NCI-H1930 (cell line): Measurements from ENCODE around the gene FAM98C.
"Not testable (repeated sequence)": the region's sequence is repeated elsewhere in the genome, so short reads cannot be mapped to it uniquely, and the experiment has no call there.

Experiments used
- DNase-seq, 2 experiments: peaks; one replicate each; lab custom pipeline; 2025; lab: John Stamatoyannopoulos, UW

Gene FAM98C

DNA sequence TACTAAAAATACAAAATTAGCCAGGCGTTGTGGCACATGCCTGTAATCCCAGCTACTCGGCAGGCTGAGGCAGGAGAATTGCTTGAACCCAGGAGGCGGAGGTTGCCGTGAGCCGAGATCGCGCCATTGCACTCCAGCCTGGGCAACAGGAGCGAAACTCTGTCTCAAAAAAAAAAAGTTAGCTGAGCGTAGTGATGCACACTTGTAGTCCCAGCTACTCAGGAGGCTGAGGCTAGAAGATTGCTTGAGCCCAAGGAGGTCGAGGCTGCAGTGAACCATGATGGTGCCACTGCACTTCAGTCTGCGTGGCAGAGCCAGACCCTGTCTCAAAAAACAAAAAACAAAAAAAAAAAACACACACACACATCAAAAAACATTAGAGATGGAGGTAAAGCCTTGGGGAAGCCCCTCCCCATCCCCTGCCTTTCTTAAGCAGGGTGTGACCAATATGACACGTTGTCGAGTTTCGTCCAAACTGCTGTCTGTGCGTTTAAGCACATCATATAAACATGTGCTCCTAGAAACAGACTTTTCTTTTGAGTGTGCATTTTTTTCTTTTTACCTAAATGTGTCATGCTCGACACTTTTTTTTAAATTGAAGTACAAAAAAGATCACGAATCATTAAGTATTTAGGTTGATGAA, 24.3 kb downstream of the FAM98C start:
- DNase-seq = not testable (repeated sequence)

DNA sequence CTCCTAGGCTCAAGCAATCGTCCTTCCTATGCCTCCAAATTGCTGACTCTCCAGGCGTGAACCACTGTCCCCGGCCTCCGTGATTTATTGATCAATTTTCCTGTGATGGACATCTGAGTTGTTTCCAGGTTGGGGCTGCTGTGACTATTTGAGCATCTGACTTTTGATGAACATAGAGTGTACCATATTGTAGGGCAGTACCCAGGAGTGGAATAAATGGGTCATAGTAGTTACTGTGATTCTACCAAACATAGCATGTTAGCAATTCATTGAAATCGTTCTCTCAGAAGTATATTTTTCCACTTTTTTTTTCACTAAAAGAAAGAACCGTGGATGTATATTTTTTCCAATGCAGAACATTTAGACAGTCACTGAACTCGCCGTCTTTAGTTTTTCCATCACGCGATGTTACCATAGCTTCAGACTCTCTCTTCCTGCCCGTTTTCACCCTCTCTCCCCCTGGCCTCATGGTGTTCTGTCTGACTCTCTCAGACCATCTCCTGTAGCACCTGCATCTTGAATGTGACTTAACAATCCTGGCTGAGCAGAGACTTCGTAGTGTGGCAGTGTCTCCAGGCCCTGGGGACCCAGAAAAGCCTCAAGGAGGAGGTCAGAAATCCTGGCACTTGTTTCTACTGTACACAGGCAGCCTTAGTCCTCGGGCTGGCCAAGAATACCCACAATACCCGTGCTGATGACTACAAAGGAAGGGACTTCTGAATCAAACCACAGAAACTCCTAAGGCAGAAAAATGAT, 26.3 kb downstream of the FAM98C start:
- no peak for DNase-seq

DNA sequence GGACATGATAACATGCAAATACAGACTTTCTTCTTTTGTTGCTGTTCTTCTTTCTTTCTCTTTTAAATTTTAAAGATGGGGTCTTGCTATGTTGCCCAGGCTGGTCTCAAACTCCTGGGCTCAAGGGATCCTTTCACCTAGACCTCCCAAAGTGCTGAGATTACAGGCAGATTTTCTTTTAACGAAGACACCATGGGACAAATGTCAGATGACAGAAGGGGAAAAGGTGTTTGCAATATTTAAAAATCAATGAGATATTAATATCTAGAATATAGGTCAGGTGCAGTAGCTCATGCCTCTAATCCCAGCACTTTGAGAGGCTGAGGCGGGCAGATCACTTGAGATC, 26.9 kb downstream of the FAM98C start:
- no peak for DNase-seq

DNA sequence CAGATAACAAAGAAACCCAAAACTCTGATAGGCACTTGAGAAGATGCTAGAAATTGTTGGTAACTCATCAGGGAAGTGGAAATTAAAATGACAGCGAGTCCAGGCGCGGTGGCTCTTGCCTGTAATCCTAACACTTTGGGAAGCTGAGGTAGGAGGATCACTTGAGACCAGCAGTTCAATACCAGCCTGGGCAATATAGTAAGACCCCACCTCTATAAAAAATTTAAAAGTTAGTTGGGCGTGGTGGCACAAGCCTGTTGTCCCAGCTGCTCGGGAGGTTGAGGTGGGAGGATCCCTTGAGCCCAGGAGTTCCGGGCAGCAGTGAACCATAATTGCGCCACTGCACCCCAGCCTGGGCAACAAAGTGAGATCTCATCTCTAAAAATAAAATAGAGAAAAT, 28.0 kb downstream of the FAM98C start:
- DNase-seq = no peak

DNA sequence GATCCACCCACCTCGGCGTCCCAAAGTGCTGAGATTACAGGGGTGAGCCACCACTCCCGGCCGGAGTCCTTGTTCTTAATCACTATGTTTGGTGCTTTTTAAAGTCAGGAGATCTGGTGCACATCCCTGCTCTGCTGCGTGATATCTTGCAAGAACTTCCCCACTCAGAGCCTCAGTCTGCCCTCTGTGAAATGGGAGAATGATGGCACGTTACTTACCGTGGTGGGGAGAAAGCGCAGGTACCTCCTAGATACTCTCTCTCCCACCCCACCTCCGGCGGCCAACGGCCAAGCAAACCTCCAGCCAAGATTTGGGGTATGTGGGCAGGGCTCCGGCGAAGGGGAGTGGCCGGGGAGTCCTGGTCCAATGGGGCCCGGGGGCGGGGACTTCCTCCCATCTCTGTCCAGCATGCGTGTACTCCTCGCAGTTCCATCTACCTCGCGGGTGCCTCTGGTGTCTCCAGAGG, 30.4 kb downstream of the FAM98C start, which contains the start of gene RYR1:
Gene RYR1, plus strand, starts transcription at position 424 of the 466 bp plus-strand sequence. CDS start 139 bp downstream, outside the sequence.
- DNase-seq = no peak

DNA sequence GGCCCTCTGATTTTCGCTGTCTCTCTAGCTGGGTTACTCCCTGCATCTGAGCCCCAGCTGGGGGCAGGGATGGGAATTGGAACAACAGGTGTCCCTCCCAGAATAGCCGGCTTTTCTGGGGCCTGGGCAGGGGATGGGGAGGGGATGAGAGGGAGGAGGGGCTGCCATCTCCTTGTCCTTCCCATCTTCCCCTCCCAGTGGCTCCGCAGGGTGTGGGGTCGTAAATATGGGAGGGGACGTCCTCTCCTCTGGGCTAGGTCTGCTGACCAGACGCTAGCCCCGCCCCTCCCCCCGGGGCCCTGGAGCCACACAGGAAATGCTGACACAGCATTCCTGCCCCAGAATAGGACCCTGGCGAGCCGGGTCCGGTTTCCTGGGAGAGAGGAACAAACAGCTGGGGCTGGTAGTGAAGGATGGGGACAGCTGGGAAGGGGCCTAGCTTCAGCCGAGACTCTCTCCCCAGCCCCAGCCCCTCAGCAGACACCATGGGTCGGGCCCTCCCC, 31.7 kb downstream of the FAM98C start:
- DNase-seq = no peak

DNA sequence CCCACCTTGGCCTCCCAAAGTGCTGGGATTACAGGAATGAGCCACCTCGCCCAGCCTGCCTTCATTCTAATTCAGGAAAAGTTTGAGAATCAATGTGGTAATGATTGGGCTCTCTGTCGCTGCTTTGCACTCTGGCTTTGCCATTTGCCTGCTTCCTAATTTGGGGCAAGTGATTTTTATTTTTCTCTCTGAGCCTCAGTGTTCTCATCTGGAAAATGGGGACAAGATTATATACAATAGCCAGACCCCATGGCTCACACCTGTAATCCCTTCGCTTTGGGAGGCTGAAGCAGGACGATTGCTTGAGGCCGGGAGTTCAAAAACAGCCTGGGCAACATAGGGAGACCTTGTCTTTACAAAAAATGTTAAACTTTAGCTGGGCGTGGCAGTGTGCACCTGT, 34.4 kb downstream of the FAM98C start:
- no peak for DNase-seq

DNA sequence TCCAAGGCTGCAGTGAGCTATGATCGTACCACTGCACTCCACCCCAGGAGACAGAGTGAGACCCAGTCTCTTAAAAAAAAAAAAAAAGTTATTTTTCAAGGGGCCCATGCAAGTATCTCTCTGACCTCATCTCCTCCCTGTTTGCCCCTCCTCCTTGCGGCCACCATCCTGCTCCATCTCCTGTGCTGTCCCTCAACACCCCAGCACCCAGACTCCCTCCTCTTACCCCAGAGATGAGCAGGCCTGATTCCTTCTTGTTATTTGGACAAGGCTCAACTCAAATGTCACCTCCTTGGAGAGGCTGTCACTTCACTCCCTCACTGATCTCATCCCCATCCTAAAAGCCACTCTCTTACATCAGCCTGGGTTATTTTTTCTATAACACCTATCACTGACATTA, 35.0 kb downstream of the FAM98C start:
- no peak for DNase-seq

DNA sequence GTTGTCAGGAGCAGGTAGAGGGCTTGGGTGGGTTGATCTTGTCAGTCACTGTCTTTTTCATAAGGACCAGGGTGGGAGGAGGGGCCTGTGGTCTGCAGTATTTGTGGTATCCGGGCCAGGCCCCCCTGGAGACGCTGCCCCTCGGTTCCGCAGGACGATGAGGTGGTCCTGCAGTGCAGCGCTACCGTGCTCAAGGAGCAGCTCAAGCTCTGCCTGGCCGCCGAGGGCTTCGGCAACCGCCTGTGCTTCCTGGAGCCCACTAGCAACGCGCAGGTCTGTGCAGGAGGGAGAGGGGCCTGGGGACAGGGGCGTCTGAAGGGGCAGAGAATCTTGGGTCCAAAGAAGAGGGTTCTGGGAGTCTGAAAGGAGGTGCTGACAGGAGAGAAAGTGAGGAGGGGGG, 37.7 kb downstream of the FAM98C start:
- no peak for DNase-seq

DNA sequence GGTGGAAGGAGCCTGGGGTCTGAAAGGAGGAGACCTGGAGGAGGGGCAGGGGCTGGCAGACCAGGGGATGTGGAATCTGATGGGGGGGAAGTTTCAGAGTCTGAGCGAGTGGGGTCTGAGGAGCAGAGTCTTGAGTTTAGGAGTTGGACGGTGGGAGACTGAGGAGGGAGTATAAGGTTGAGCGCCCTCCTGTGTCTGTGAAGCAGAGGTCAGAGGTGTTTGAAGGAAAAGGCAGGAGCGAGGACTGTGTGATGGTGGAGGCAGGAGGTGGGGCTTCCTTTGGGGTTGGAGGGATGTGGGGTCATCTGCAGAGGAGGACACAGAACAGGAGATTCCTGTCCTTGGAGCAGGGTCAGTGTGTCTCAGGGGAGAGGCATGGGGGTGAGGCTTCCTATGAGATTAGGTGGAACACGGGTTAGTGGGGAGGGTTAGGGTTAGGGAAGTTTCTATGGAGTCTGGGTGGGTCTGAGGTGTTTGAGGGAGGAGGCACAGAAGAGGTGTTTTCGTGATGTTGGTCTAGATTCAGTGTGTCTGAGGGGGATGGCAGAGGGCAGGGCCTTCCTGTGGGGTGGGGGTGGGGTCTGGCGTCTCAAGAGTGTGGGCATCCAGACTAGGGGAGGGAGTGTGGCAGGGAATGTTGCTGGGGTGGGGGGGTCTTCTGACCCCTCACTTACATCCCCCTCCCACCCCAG, 38.9 kb downstream of the FAM98C start:
- DNase-seq = no peak

DNA sequence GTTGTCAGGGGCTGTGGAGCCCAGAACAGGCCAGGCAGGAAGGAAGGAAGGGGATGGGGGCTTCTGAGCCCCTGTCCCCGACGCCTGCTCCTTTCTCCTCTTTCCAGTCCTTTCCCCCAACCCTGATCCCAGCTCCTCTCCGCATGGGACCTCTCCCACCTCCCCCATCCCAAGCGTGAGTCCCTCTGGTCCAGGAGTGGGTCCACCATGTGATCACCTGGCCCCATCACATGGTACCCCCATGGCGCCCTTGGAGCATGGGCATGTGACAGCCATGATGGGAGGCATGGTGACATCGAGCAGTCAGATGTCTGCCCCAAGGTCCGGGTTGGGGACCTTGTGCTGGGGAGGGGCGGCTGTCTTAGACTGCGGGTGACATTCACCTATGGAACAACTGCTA, 39.8 kb downstream of the FAM98C start:
- no peak for DNase-seq

DNA sequence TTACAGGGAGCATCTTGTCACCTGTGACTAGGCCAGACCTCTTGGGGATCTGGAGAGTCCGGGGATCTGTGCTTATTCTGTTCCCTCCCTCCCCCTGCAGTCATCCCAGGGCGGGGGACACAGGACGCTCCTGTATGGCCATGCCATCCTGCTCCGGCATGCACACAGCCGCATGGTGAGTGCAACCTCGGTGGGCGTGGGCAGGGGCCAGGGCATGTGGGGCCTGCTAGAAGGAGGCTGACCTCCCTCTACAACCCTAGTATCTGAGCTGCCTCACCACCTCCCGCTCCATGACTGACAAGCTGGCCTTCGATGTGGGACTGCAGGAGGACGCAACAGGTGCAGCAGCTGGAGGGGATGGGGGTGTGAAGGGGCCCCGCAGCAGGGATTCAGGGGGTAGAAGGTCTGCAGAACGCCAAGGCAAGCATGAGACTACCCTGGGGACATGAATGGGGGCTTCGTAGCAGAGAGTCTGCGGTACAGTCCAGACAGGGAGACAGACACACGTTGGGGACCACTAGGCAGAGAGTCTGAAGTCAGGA, 40.6 kb downstream of the FAM98C start:
- no peak for DNase-seq

DNA sequence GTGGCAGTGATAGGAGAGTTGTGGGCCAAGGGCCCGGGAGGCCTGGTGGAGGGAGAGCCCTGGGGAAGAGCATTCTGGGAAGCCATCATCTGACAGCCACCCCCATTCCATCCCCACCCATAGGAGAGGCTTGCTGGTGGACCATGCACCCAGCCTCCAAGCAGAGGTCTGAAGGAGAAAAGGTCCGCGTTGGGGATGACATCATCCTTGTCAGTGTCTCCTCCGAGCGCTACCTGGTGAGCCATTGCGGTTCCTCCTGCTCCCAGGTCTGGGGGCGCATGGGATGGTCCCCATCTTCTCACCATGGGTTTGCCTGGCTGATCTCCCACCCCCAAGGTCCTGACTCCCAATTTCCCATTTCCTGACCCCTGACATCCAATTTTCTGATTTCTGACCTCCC, 41.1 kb downstream of the FAM98C start:
- DNase-seq = no peak

DNA sequence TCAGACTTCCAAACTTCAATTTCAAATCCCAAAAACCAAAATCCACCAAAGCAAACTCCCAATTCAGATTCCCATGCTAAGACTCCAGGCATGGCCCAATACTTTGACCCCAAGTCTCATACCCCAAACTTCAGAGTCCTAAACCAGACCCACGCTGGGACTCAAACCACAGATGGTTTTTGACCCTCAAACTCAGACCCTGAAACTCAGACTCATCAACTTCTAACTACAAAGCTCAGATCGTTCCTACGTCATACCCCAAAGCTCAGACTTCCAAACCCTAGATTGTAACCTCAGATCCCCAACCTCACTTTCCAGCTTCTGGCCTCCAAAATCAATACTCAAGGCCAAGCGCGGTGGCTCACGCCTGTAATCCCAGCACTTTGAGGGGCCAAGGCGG, 42.5 kb downstream of the FAM98C start:
- no peak for DNase-seq

DNA sequence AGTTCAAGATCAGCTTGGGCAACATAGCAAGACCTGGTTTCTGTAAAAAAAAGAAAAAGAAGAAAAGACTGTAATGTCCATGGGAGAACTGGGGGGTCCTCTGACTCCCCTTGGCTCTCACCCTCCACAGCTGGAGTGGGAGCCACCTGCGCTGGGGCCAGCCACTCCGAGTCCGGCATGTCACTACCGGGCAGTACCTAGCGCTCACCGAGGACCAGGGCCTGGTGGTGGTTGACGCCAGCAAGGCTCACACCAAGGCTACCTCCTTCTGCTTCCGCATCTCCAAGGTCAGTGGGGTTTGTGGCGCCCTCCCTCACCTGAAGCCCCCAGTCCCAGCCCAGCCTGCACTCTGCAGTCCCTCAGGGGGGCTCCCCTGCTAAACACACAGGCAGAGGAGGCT, 45.3 kb downstream of the FAM98C start:
- DNase-seq = no peak

DNA sequence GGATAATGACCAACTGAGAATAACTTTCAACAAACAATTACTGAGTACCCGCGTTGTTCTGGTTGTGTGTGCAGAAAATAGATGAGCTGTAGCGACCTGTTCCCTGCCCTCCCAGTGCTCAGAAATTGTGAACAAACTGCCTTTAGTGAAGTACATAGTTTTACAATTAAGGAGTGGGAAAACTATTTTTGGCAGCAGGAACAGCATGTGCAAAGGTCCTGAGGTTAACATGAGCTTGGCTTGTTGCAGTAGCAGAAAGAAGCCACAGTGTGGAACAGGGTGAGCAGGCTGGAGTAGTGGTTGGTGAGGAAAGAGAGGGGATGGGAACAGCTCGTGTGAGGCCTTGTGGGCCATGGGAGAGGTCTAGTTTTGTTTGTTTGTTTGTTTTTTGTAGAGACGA, 46.6 kb downstream of the FAM98C start:
- DNase-seq = no peak

DNA sequence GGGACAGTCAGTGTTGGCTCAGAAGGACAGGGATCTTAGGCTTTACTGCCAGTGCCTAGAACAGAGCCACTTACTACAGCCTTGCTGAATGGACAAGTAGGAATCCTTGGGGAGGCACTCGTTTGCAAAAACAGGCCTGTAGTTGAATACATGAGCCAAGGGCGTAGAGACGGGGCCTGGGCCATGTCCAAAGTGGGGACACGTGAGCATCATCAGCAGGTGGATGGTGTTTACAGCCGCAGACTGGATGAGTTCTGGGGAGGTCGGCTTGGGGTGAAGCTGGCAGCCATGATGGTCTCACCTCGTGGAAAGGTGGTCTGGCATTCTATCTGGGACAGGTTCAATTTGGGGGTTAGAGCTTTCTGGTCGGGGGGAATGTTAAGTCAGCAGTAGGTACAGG, 48.1 kb downstream of the FAM98C start:
- DNase-seq = no peak

DNA sequence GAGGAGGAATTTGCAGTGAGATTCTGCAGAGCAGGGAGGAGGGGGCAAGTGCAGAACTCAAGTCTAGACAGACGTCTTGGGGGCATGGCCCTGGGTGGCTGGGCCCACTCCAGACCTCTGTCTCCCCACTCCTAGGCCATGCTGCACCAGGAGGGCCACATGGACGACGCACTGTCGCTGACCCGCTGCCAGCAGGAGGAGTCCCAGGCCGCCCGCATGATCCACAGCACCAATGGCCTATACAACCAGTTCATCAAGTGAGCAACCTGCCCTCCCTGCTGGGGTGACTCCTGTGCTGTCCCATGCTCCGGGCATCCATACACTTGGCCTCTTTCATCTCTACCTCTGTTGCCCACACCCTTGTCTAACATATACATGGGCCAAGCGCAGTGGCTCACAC, 48.7 kb downstream of the FAM98C start:
- DNase-seq = no peak

DNA sequence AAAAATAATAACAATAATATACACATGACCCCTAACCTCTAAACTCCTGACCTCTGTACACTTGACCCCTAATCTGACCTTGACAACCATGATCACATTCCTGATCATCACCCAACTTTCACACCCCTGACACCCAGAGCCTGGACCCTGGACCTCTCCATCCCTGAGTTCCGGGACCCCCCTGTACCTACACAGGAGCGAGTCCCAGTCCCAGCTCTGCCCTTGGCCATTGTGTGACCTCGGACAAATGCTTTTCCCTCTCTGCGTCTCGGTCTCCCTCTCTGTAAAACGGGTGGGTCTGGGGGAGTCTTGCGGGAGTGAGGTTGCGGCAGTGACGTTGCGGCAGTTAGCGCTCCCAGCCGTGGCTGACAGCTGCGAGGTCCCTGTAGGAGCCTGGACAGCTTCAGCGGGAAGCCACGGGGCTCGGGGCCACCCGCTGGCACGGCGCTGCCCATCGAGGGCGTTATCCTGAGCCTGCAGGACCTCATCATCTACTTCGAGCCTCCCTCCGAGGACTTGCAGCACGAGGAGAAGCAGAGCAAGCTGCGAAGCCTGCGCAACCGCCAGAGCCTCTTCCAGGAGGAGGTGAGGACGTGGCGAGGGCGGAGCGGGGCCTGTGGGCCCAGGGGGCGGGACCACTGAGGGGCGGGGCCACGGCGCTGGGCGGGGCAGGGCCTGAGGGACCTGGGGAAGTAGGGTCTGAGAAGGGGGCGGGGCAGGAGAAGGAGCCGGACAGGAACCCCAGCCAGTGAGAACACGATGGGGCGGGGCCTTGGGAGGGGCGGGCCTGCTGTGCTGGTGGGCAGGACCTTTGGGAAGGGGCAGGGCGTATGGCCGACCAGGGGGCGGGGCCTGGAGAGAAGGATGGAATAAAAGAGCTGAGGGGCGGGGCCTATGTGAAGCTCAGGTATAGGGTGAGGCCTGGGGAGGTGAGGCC, 49.8 kb downstream of the FAM98C start:
- DNase-seq = peak in 1 of 2 experiments; percentile 33

DNA sequence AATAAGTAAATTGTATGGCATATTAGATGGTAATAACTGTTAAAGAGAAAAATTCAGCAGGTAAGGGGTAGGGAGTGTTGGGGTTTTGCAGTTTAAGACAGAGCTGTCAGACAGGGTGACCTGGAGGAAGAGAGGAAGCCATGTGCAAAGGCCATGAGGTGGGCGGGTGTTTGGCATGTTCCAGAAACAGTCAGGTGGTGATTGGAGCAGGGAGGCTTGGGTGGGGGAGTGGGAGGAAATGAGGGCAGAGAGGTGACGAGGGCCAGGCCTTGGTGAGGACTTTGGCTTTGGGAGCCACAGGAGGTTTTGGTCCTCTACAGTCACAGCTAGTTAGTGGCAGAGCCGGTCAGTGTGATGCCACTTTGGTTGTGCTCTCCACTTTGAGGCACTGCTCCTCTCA, 50.7 kb downstream of the FAM98C start:
- DNase-seq = no peak

DNA sequence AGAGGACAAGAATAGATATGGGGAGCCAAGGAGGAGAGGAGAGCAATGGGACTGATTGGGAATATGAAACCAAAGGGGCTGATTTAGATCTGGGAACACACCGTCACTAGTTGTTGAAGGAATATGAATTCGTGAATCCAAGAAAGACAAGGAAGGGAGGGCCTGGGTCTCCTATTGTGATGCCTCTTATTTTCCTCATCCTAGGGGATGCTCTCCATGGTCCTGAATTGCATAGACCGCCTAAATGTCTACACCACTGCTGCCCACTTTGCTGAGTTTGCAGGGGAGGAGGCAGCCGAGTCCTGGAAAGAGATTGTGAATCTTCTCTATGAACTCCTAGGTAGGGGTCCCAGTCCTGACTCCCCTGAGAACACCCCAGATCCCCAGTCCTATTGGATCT, 52.1 kb downstream of the FAM98C start:
- DNase-seq = no peak

DNA sequence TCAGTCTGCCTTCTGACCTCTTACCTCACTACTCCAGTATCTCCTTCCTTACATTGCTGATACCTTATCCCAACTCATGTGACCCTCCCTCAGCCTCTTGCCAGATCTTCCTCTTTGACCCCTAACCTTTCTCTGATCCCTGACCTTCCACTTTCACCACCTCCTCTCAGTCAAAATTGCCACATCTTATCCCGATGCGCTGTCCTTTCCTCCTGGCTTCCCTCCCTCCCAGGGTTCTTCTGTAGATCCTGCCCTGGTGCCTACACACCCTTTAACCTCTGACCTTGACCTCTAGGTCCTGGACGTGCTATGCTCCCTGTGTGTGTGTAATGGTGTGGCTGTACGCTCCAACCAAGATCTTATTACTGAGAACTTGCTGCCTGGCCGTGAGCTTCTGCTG, 54.3 kb downstream of the FAM98C start:
- no peak for DNase-seq
